ENCODE results near the gene DAND5. TPM values are rescaled to one million over a fixed set of nuclear protein-coding genes. Genes with fewer than 3 reads are reported as not detected.
A peak's percentile ranks its signal among the peaks of the same experiment; 100 is the strongest.

DAND5 gene
- total RNA-seq, 1 experiment from 2014 or later, result 0.17 TPM

Small RNAs within 50 kb of the gene (microRNA-seq; reads per million reads assigned to microRNA genes)
- not detected for gene MIR5695
- 5.1 reads per million, percentile 17 among the genes with 10 or more reads in this experiment for gene MIR6515

Other genes with a start within 250 kb of the DAND5 start
- gene TNPO2, start 245.6 kb upstream of the DAND5 start, total RNA-seq (2021), result 121 and 150 TPM in 2 replicates
- 238 and 259 TPM in 2 replicates for gene TRIR, start 234.9 kb upstream of the DAND5 start, total RNA-seq (2021)
- gene GET3, start 232.1 kb upstream of the DAND5 start, total RNA-seq (2021), result 91.7 and 92.6 TPM in 2 replicates
- 0.13 TPM in 1 of 2 replicates, not detected in the other for gene BEST2, start 217.8 kb upstream of the DAND5 start, total RNA-seq (2021)
- 25.8 and 34.1 TPM in 2 replicates for gene HOOK2, start 194.0 kb upstream of the DAND5 start, total RNA-seq (2021)
- gene JUNB, start 178.1 kb upstream of the DAND5 start, total RNA-seq (2021), result 27.7 and 28.6 TPM in 2 replicates
- gene PRDX2, start 167.8 kb upstream of the DAND5 start, total RNA-seq (2021), result 406 and 429 TPM in 2 replicates
- 45.2 and 53.4 TPM in 2 replicates for gene THSD8, start 167.5 kb upstream of the DAND5 start, total RNA-seq (2021)
- gene RNASEH2A, start 163.0 kb upstream of the DAND5 start, total RNA-seq (2021), result 97.7 and 99.7 TPM in 2 replicates
- 1.4 TPM in 1 of 2 replicates, not detected in the other for gene RTBDN, start 135.0 kb upstream of the DAND5 start, total RNA-seq (2021)
- 22.2 and 26.7 TPM in 2 replicates for gene MAST1, start 131.1 kb upstream of the DAND5 start, total RNA-seq (2021)
- 22.7 and 27.8 TPM in 2 replicates for gene DNASE2, start 88.1 kb upstream of the DAND5 start, total RNA-seq (2021)
- 0.30 and 0.57 TPM in 2 replicates for gene KLF1, start 82.4 kb upstream of the DAND5 start, total RNA-seq (2021)
- 47.3 and 58.7 TPM in 2 replicates for gene GCDH, start 78.4 kb upstream of the DAND5 start, total RNA-seq (2021)
- gene SYCE2, start 50.3 kb upstream of the DAND5 start, total RNA-seq (2021), result 0.71 and 1.8 TPM in 2 replicates
- gene FARSA, start 35.9 kb upstream of the DAND5 start, total RNA-seq (2021), result 150 and 162 TPM in 2 replicates
- gene CALR, start 31.0 kb upstream of the DAND5 start, total RNA-seq (2021), result 994 and 1,019 TPM in 2 replicates
- gene RAD23A, start 23.7 kb upstream of the DAND5 start, total RNA-seq (2021), result 183 and 186 TPM in 2 replicates
- 61.1 and 67.5 TPM in 2 replicates for gene GADD45GIP1, start 12.4 kb upstream of the DAND5 start, total RNA-seq (2021)
- 69.7 and 77.9 TPM in 2 replicates for gene NFIX, start 25.9 kb downstream of the DAND5 start, total RNA-seq (2021)
- not detected in 2 replicates for gene LYL1, start 133.3 kb downstream of the DAND5 start, total RNA-seq (2021)
- gene TRMT1, start 147.2 kb downstream of the DAND5 start, total RNA-seq (2021), result 85.7 and 109 TPM in 2 replicates
- gene NACC1, start 148.7 kb downstream of the DAND5 start, total RNA-seq (2021), result 119 and 126 TPM in 2 replicates
- 63.3 and 69.5 TPM in 2 replicates for gene STX10, start 180.8 kb downstream of the DAND5 start, total RNA-seq (2021)
- gene IER2, start 180.8 kb downstream of the DAND5 start, total RNA-seq (2021), result 148 and 164 TPM in 2 replicates

All from A673 (cell line).